Measurements from ENCODE around the gene ARHGAP26. TPM values are rescaled to one million over a fixed set of nuclear protein-coding genes. Genes with fewer than 3 reads are reported as not detected.

Gene ARHGAP26
- total RNA-seq, 1 donor from 2014 or later: 17.1 TPM

DNA sequence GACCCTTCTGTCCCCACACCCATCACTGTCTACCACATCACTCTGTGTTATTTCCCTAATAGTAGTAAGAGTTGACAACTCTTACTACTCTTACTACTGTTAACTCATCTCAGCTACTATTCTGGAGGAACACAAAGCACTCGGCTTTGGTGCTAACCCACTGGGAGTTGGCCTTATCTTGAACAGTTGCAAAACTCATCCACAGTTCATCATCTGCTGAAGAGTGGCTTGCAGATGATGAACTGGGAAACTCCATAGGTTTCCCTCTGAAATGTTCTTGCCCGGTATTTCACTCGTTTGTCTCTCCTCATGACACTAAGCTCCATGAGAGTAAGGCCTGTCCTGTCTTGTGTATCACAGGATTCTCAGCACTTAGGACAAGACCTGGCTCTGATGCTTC is 411.9 kb downstream of the ARHGAP26 start:
- FAIRE-seq (no peak), DNase-seq (ENCODE audit: low read depth) (no peak)
- H3K36me3 ChIP-seq (ENCODE audit: control insufficient read depth, insufficient read depth, low read length): no peaks in the 10 kb centered on the region
- TF ChIP-seq, protein P1, sequence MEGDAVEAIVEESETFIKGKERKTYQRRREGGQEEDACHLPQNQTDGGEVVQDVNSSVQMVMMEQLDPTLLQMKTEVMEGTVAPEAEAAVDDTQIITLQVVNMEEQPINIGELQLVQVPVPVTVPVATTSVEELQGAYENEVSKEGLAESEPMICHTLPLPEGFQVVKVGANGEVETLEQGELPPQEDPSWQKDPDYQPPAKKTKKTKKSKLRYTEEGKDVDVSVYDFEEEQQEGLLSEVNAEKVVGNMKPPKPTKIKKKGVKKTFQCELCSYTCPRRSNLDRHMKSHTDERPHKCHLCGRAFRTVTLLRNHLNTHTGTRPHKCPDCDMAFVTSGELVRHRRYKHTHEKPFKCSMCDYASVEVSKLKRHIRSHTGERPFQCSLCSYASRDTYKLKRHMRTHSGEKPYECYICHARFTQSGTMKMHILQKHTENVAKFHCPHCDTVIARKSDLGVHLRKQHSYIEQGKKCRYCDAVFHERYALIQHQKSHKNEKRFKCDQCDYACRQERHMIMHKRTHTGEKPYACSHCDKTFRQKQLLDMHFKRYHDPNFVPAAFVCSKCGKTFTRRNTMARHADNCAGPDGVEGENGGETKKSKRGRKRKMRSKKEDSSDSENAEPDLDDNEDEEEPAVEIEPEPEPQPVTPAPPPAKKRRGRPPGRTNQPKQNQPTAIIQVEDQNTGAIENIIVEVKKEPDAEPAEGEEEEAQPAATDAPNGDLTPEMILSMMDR (IDR thresholded peaks at IDR 0.05; ENCODE audit: insufficient read depth, low read length, severe bottlenecking): no peak
- no peak overlapping the region for H3K4me3 ChIP-seq (ENCODE audit: low read depth, low read length)
- no peaks in the 10 kb centered on the region for H3K27me3 ChIP-seq (ENCODE audit: control insufficient read depth, insufficient read depth, low read length)

- TF ChIP-seq, protein P1 (IDR thresholded peaks at IDR 0.05; ENCODE audit: insufficient read depth, low read length, severe bottlenecking): no peak
- DNase-seq (ENCODE audit: low read depth) (no peak), FAIRE-seq (no peak)
- Histone ChIP-seq H3K4me3 (ENCODE audit: low read depth, low read length) (no peak overlapping the region), H3K36me3 (ENCODE audit: control insufficient read depth, insufficient read depth, low read length) (no peaks in the 10 kb centered on the region), H3K27me3 (ENCODE audit: control insufficient read depth, insufficient read depth, low read length) (no peaks in the 10 kb centered on the region)
Measured at GRCh38 chr5:143182901-143183820, 413.0 kb downstream of the ARHGAP26 start.

- Histone ChIP-seq H3K27me3 (ENCODE audit: control insufficient read depth, insufficient read depth, low read length) (no peaks in the 10 kb centered on the region), H3K4me3 (ENCODE audit: low read depth, low read length) (no peak overlapping the region), H3K36me3 (ENCODE audit: control insufficient read depth, insufficient read depth, low read length) (no peaks in the 10 kb centered on the region)
- TF ChIP-seq, protein P1 (IDR thresholded peaks at IDR 0.05; ENCODE audit: insufficient read depth, low read length, severe bottlenecking): no peak
- no peak for DNase-seq (ENCODE audit: low read depth)
- FAIRE-seq: no peak
Measured at GRCh38 chr5:143183989-143184388, 413.8 kb downstream of the ARHGAP26 start.

DNA sequence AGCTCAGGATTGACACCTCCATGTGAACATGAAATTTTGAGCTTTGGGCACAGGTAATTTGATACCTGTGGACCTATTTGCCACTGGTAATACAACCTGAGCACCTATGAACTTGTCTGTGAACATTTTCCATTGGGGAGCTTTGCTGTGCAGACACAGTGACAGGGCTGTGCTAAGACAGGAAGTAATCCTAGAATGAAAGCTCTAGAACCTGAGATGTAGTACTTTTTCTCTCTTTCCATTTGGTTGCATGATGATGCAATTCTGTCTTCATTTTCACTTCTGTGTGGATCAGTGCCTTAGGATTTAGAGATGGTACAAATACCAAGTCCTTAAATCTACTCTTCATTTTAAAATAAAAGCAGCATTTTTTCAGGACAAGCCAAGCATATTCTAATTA is 416.4 kb downstream of the ARHGAP26 start:
- Histone ChIP-seq H3K27me3 (ENCODE audit: control insufficient read depth, insufficient read depth, low read length) (no peaks in the 10 kb centered on the region), H3K4me3 (ENCODE audit: low read depth, low read length) (no peak overlapping the region), H3K36me3 (ENCODE audit: control insufficient read depth, insufficient read depth, low read length) (no peaks in the 10 kb centered on the region)
- FAIRE-seq (no peak), DNase-seq (ENCODE audit: low read depth) (no peak)
- TF ChIP-seq, protein P1 (IDR thresholded peaks at IDR 0.05; ENCODE audit: insufficient read depth, low read length, severe bottlenecking): no peak

DNA sequence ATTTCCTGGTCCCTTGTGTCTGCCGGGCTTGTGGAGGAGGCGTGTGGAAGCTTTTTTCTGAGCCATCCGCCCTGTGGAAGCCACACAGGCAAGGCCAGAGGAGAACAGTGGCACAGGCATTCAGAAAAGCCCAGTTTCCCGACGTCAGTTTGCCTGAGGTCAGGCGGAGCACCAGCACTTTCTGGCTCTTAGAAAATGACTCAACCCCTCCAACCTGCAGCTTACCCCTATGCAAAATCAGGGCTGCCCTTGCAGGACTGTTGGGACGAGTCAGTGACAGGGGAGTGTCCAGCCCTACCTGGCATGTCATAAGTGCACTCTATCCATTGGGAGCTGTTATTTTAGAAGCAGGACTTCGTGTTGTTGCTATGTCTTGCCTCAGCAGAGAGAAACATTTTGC is 417.3 kb downstream of the ARHGAP26 start:
- no peaks in the 10 kb centered on the region for H3K36me3 ChIP-seq (ENCODE audit: control insufficient read depth, insufficient read depth, low read length)
- no peak overlapping the region for H3K4me3 ChIP-seq (ENCODE audit: low read depth, low read length)
- FAIRE-seq: no peak
- no peaks in the 10 kb centered on the region for H3K27me3 ChIP-seq (ENCODE audit: control insufficient read depth, insufficient read depth, low read length)
- TF ChIP-seq, protein P1 (IDR thresholded peaks at IDR 0.05; ENCODE audit: insufficient read depth, low read length, severe bottlenecking): no peak
- DNase-seq (ENCODE audit: low read depth): peak; percentile 58

Data from bronchial epithelial cell (primary cell).